HG02884 (cell line): Measurements from ENCODE around the gene ZMYM2.
A peak's percentile ranks its signal among the peaks of the same experiment; 100 is the strongest.

Experiments used
- ATAC-seq: cut with Tn5 transposase; IDR thresholded peaks from one replicate; pipeline ENCODE4 v1.9.1; 2021; ENCODE audit warnings: mild to moderate bottlenecking, moderate library complexity; ENCODE audit not compliant: unreplicated experiment

The ZMYM2 gene

DNA sequence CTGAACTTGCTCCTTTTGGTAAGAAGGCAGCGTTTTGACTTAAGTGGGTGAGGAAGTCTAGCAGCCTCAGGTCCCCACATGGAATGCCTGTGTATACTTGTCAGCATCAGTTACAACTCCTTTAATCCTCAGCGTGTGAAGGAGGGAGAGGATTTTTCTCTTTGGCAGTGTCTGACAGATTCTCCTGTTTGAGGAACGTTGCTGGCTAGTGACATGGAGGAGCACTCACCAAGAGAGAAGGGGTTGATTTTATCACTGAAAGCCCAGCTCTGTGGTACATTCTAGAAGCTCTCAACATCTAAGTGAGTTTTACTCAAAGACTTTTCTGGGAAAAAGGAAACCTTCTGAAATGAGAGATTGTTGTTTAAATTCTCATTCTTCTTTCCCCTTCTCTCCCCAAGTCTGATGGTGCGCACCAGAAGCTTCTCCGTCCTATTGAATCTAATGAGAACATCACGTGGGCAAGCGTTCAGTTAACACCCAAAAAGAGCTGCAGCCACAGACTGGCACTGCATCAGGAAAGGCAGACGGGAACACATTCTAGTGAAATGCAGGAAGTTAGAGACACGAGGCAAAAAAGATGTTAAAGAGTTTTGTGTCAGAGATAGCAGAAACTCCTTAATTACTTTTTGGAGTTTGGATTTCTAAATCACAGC is 144.1 kb downstream of the ZMYM2 start:
- no peak for ATAC-seq

- ATAC-seq, result no peak
Observed at GRCh38 chr13:20105161-20105689, 146.7 kb downstream of the ZMYM2 start.

DNA sequence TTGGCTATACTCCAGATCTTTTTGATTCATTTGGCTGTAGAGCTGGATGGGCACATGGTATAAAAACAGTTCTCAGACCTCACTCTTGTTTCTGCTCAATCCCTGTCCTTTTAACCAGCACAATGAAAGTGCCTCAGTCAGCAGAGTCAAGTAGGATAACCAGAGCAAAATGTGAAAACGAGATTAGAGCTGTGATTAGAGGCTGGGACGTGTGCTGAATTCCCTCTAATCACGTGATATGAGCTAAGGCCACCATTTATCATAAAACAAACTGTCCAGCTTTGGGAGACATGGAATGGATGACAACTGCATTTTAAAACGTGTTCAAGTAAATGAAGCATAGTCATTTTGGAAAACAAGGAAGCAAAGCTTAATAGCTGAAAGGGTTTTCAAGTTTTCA is 148.2 kb downstream of the ZMYM2 start:
- ATAC-seq, result no peak

- no peak for ATAC-seq
Observed at GRCh38 chr13:20109037-20109436, 150.5 kb downstream of the ZMYM2 start.

GRCh38 chr13:20114066-20114610 is 155.6 kb downstream of the ZMYM2 start:
- ATAC-seq, result no peak

DNA sequence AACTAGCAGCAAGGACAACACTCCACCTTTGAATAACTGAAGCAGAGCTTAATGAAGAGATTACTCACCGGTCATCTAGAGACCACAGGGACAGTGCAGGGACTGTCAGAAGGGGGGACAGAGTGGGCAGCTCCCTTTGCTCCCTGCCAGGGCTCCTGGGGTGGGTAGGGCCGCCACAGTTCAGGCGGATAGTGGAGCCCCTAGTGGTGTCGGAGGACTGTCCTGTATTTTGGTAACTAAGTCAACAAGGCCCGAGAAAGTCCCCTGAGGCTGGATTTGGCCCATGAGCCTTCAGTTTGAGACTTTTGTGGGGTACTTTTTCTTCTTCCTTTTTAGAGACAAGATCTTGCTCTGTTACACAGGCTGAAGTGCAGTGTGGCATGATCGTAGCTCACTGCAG is 157.7 kb downstream of the ZMYM2 start:
- ATAC-seq, result no peak

- ATAC-seq, result no peak
Observed at GRCh38 chr13:20118268-20119140, 160.0 kb downstream of the ZMYM2 start.

- no peak for ATAC-seq
Observed at GRCh38 chr13:20119960-20120359, 161.4 kb downstream of the ZMYM2 start.

- no peak for ATAC-seq
Observed at GRCh38 chr13:20121159-20121525, 162.6 kb downstream of the ZMYM2 start.

DNA sequence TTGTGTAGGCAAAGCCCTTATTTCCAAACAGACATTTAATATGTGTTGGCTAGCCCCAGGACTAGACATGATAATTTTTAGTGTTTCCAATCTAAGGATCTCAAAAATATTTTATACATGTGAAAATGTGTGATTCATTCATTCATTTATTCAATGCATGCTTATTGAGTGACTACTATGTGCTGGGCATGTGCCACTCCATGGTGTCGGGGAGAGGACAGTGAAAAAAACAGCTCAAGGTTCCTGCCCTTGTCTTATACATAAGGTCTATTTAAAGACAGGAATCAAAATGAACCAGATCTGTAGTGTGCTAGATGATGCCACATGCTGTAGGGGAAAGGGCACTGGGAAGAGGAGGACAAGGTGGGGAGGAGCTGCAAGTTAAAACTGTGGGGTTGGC is 165.8 kb downstream of the ZMYM2 start:
- ATAC-seq, result no peak

- no peak for ATAC-seq
Observed at GRCh38 chr13:20125129-20125782, 166.7 kb downstream of the ZMYM2 start.

- ATAC-seq, result no peak
Observed at GRCh38 chr13:20125783-20126165, 167.2 kb downstream of the ZMYM2 start.

DNA sequence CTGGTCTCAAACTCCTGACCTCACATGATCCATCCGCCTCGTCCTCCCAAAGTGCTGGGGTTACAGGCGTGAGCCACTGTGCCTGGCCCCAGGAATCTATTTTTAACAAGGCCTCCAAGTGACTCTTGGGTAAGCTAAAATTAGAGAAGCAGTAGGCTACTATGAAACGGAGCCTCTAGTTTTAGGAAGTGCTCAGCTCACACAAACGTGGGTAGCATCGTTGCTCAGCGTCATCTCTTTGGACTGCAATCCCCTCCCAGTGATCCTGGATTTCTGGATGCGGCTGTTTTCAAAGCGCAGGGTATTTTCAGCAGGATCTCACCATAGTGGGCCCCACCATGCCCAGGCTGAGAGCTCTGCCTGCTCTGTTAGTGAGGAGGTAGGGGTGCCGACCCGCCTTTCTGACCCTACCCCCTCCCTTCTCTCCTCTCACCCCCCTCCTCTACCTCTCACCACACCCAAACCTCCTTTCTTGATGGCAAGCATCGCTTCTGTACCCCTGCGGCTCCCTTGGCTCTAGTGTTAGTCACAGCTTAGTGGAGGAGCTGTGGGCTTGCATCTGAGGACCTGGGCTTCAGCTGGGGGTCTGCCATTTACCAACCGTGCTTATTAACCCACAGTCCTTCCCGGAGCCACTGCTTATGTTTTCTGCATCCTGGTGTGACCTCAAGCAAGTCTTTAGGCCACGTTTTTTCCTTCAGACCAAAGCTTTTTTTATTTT is 168.2 kb downstream of the ZMYM2 start:
- no peak for ATAC-seq

- no peak for ATAC-seq
Observed at GRCh38 chr13:20127262-20127561, 168.7 kb downstream of the ZMYM2 start.

DNA sequence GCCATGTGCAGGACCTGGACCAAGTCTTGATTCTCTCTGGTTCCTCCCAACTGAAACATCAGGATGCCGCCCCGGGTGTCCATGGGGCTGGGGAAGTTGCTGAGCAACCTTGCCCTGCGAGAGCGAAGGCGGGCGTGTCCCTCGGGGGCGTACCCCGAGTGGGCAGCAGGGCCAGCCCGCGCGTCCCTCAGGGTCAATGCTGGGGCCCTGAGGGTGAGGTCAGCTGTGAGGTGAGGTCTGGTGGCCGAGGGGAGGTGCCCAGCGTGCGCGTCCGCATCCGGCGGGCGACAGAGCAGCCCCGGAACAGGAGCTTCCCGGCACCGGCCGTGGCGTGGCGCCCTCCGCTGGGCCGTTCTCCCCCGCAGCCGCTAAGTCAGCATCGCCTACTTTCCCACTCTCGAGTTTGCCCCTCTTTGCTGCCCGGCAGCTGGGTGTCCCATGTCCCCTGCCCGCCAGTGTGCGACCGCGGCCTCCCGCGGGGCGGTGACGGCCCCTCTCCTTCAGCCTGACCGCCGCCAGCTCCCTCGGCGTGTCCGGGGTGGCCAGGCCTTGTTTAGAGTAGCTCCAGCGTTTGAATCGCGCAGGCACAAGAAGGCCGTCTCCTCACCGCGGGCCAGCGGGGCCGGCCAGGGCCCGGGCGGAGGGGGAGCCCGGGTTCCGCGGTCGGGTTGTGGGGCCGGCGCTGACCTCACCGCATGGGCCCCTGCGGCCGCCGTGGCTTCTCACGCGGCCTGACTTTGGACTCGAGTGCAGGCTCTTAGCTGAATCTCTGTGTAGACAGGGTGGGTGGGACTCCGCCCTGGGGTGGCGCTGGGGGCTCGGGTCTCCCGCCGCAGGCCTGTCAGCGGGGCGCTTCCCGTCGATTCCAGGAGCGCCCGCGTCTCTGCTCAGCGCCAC is 169.3 kb downstream of the ZMYM2 start:
- ATAC-seq, result peak; percentile 52

DNA sequence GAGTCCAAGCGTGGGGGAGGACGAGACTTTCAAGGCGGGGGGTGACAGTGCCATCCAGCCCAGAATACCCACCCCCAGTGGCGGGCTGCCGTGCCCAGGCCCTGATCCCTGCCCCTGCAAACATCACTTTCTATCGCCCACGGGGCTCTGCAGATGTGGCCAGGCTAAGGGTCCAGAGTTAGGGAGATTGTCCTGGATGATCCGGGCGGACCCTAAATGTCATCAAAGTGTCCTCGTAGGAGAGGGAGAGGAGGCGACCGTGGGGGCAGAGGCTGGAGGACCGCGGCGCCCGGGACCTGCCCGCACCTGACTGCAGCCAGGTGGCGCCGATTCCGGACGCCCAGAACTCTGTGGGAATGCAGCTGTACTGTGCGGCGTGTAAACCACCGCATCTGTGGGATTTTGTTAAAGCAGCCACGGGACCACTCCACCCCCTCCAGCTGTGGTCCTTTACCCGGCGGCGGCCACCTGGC is 170.0 kb downstream of the ZMYM2 start:
- ATAC-seq, result peak; percentile 17

DNA sequence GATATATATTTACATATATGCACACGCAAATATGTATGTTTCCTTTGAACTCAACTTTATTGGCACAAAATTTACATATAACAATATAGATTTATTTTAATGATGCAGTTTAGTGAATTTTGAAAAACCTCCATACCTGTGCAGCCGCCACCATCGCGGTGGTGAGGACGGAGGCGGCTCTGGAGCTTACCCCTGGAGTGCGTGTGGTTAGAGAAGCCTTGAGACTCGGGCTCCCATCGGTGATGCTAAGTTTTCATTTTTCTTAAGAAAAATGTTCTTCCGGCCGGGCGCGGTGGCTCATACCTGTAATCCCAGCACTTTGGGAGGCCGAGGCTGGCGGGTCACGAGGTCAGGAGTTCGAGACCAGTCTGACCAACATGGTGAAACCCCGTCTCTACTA is 170.5 kb downstream of the ZMYM2 start:
- ATAC-seq, result no peak

- no peak for ATAC-seq
Observed at GRCh38 chr13:20130012-20130411, 171.5 kb downstream of the ZMYM2 start.

DNA sequence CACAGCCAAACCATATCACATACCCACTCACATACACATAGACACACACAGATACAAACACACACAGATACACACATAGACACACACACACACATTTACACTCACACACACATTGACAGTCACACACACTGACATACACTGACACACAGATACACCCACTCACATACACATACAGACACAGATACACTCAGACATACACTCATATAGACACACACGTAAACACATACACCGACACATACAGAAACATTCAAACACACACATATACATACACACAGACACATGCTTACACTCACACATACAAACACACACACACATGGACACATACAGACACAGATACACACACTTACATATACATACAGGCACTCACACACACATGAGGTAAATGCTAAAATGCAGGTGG is 172.1 kb downstream of the ZMYM2 start:
- no peak for ATAC-seq
